Sigmoid colon (tissue), 4 donors: ENCODE results near the gene MATN4.

Experiments
- CTCF ChIP-seq, 4 experiments: fragments of 450-650 bp in 3 of 4; fragments of 200-600 bp in 1 of 4; IDR thresholded peaks; one replicate each; pipeline ENCODE4 v1.5.1; 2016 to 2019; ENCODE audit warnings: antibody characterized with exemption in 4 of 4, mild to moderate bottlenecking in 3 of 4, moderate library complexity in 2 of 4
- POLR2A ChIP-seq, 2 donors: fragments of 450-650 bp; IDR thresholded peaks; one replicate each; pipeline ENCODE4 v1.6.1; 2016; ENCODE audit warnings: antibody characterized with exemption in 2 of 2, mild to moderate bottlenecking in 2 of 2, moderate library complexity in 2 of 2
- POLR2AphosphoS5 ChIP-seq, 4 donors: sonication (generic); formaldehyde crosslinking; IDR thresholded peaks; one replicate each; pipeline ENCODE4 v1.6.1; 2017; ENCODE audit warnings: antibody characterized with exemption in 4 of 4

DNA sequence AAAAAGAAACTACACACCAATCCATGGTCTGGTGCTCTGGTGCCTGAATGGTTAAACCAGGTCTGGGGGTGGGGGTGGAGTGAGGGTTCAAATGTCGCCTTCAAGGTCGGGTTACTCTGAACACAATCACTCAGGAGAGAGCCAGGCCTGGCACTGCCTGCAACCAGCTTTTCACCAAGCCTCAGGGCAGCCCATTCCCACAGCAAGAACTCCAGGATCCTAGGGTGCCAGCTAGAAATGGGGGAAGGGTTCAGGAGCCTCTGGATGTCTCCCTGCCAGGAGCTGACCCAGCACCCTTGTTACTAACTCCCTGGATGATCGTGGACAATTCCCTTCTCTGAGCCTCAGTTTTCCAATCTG lies 33.5 kb upstream of the MATN4 start:
- TF ChIP-seq POLR2A (IDR thresholded peaks at IDR 0.05) (no peak), CTCF (IDR thresholded peaks at IDR 0.05) (no peak), POLR2AphosphoS5 (IDR thresholded peaks at IDR 0.05) (no peak)
